Colonic mucosa (tissue), 4 donors: ENCODE results near the gene UPK3A. TPM values are rescaled to one million over a fixed set of nuclear protein-coding genes. Genes with fewer than 3 reads are reported as not detected.
"Not testable (repeated sequence)": the region's sequence is repeated elsewhere in the genome, so short reads cannot be mapped to it uniquely, and the experiment has no call there.

ENCODE experiments used
- DNase-seq: peaks from one replicate; pipeline ENCODE4 v3.0.0-alpha.2; 2020
- H3K27ac ChIP-seq: fragments of 200-600 bp; one replicate; pipeline ENCODE4 v1.8.0; 2021
- H3K27me3 ChIP-seq: fragments of 200-600 bp; one replicate; pipeline ENCODE4 v1.8.0; 2021
- H3K36me3 ChIP-seq: fragments of 200-600 bp; one replicate; pipeline ENCODE4 v1.8.0; 2021
- H3K4me1 ChIP-seq: fragments of 200-600 bp; one replicate; pipeline ENCODE4 v1.8.0; 2021; ENCODE audit warnings: mild to moderate bottlenecking
- H3K4me3 ChIP-seq: fragments of 200-600 bp; one replicate; pipeline ENCODE4 v1.8.0; 2021
- H3K9ac ChIP-seq, 2 donors: one replicate each; pipeline ENCODE4 v1.7.0; 2013; ENCODE audit warnings: control low read depth in 2 of 2, low read depth in 2 of 2, low read length in 2 of 2
- H3K9me3 ChIP-seq: fragments of 200-600 bp; one replicate; pipeline ENCODE4 v1.8.0; 2021
- intact Hi-C: fragments of 100-400 bp; cut with DNase I; formaldehyde crosslinking; loops from one replicate; pipeline ENCODE4 v1.14.1; 2022
- total RNA-seq, 2 donors: library from RNA; stranded (reverse); fragmentation: NEBNext Ultra II Directional in 1 of 2; extraction: Animal tissue kit (Norgen Biotek cat#: 25700) in 1 of 2; gene quantifications; one replicate each; pipeline ENCODE4 v1.2.1, GENCODE V29; 2021
- TF ChIP-seq, protein P1 (sequence below): fragments of 200-600 bp; IDR thresholded peaks from one replicate; pipeline ENCODE4 v1.8.0; 2022; ENCODE audit warnings: antibody characterized with exemption, mild to moderate bottlenecking
- donor health status: healthy.
- donor health status: DM: no; HTN: no; CAD: no.
- donor health status: DM: no; HTN: no; CAD: no.

UPK3A gene
- total RNA-seq, 2 donors from 2014 or later = 0.32 to 3.6 TPM

- DNase-seq = peak; percentile 73
- intact Hi-C loops = no loop called here
- Histone ChIP-seq H3K9ac (no peak overlapping the region), H3K9me3 (no peaks in the 10 kb centered on the region), H3K27me3 (no peaks in the 10 kb centered on the region), H3K4me3 (no peak overlapping the region), H3K27ac (peak overlapping the region; percentile 61), H3K4me1 (peaks cover 7% of the 10 kb centered on the region), H3K36me3 (no peaks in the 10 kb centered on the region)
- TF ChIP-seq, protein P1, sequence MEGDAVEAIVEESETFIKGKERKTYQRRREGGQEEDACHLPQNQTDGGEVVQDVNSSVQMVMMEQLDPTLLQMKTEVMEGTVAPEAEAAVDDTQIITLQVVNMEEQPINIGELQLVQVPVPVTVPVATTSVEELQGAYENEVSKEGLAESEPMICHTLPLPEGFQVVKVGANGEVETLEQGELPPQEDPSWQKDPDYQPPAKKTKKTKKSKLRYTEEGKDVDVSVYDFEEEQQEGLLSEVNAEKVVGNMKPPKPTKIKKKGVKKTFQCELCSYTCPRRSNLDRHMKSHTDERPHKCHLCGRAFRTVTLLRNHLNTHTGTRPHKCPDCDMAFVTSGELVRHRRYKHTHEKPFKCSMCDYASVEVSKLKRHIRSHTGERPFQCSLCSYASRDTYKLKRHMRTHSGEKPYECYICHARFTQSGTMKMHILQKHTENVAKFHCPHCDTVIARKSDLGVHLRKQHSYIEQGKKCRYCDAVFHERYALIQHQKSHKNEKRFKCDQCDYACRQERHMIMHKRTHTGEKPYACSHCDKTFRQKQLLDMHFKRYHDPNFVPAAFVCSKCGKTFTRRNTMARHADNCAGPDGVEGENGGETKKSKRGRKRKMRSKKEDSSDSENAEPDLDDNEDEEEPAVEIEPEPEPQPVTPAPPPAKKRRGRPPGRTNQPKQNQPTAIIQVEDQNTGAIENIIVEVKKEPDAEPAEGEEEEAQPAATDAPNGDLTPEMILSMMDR = no peak
Observed at GRCh38 chr22:45290410-45290936, 5.7 kb downstream of the UPK3A start.

DNA sequence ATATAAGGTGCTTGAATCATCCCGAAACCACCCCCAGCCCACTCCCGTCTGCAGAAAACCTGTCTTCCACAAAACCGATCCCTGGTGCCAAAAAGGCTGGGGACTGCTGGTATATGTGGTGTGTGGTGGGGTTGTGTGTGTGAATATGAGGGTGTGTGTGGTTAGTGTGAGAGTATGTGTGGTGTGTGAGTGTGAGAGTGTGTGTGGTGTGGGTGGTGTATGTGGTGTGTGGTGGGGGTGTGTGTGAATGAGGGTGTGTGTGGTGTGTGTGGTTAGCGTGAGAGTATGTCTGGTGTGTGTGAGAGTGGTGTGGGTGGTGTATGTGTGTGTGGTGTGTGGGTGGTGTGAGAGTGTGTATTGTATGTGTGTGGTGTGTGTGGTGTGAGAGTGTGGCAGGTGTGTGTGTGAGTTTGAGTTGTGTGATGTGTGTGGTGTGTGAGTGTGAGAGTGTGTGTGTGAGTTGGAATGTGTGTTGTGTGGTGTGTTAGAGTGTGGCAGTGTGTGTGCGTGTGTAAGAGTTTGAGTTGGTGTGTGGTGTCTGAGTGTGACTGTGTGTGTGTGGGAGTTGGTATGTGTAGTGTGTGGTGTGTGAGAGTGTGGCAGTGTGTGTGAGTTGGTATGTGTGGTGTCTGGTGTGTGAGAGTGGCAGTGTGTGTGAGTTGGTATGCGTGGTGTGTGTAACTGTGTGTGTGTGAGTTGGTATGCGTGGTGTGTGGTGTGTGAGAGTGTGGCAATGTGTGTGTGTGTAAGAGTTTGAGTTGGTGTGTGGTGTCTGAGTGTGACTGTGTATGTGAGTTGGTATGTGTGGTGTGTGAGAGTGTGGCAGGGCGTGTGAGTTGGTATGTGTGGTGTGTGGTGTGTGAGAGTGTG lies 6.5 kb downstream of the UPK3A start:
- no peaks in the 10 kb centered on the region for H3K36me3 ChIP-seq
- peak overlapping the region in 1 of 2 donors; percentile 7 for H3K9ac ChIP-seq
- intact Hi-C loops = no loop called here
- peaks cover 7% of the 10 kb centered on the region for H3K4me1 ChIP-seq
- TF ChIP-seq, protein P1 = no peak
- H3K4me3 ChIP-seq = no peak overlapping the region
- DNase-seq = no peak
- H3K27me3 ChIP-seq = no peaks in the 10 kb centered on the region
- no peaks in the 10 kb centered on the region for H3K9me3 ChIP-seq
- no peak overlapping the region for H3K27ac ChIP-seq

- intact Hi-C loops = no loop called here
- Histone ChIP-seq H3K27ac (no peak overlapping the region), H3K36me3 (no peaks in the 10 kb centered on the region), H3K9ac (peak overlapping the region in 1 of 2 donors; percentile 7), H3K9me3 (no peaks in the 10 kb centered on the region), H3K27me3 (no peaks in the 10 kb centered on the region), H3K4me1 (peaks cover 7% of the 10 kb centered on the region), H3K4me3 (no peak overlapping the region)
- TF ChIP-seq, protein P1 = no peak
- DNase-seq = no peak
Observed at GRCh38 chr22:45291931-45292290, 7.2 kb downstream of the UPK3A start.

GRCh38 chr22:45292731-45293442 lies 8.1 kb downstream of the UPK3A start:
- H3K9ac ChIP-seq = peak overlapping the region in 1 of 2 donors; percentile 12
- no peaks in the 10 kb centered on the region for H3K9me3 ChIP-seq
- intact Hi-C loops = no loop called here
- no peaks in the 10 kb centered on the region for H3K36me3 ChIP-seq
- H3K27ac ChIP-seq = no peak overlapping the region
- H3K4me3 ChIP-seq = no peak overlapping the region
- H3K4me1 ChIP-seq = peaks cover 7% of the 10 kb centered on the region
- TF ChIP-seq, protein P1 = no peak
- H3K27me3 ChIP-seq = no peaks in the 10 kb centered on the region
- no peak for DNase-seq

DNA sequence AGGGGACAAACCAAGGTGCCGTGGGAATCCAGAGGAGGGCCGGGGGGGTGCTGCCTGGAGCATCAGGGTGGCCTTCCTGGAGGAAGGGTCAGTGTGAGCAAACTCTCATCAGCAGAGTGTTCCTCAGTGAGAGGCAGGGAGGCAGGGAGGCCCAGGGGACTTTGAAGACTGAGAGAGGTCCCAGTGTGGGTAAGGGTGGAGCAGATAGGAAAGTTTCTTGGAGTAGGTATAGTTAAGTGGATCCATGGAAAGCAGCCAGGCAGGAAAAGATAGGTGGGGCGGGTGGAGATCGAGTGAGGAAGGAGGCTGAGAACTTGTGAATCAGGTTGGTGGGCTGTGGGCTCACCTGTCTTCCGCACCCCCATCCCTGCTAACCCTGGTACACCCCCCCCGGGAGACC lies 9.3 kb downstream of the UPK3A start:
- no peak for DNase-seq
- no peaks in the 10 kb centered on the region for H3K36me3 ChIP-seq
- no peak overlapping the region for H3K4me3 ChIP-seq
- no peaks in the 10 kb centered on the region for H3K27me3 ChIP-seq
- H3K9me3 ChIP-seq = no peaks in the 10 kb centered on the region
- H3K9ac ChIP-seq = no peak overlapping the region
- H3K27ac ChIP-seq = no peak overlapping the region
- TF ChIP-seq, protein P1 = no peak
- intact Hi-C loops = no loop called here
- peaks cover 7% of the 10 kb centered on the region for H3K4me1 ChIP-seq

GRCh38 chr22:45295004-45295403 lies 10.3 kb downstream of the UPK3A start:
- H3K4me1 ChIP-seq, intact Hi-C loops, H3K36me3 ChIP-seq, H3K4me3 ChIP-seq, H3K9me3 ChIP-seq, DNase-seq, H3K9ac ChIP-seq, H3K27me3 ChIP-seq, H3K27ac ChIP-seq: not testable (repeated sequence)
